Body of pancreas (tissue), 4 donors: ENCODE results near the gene LPAR2. TPM values are rescaled to one million over a fixed set of nuclear protein-coding genes. Genes with fewer than 3 reads are reported as not detected.

Source experiments
- ATAC-seq: fragments of 150-250 bp; one replicate; pipeline ENCODE4 v1.9.1; 2016
- DNase-seq, 4 donors: peaks; one replicate each; pipeline ENCODE4 v3.0.0-alpha.2; 2019
- H3K27ac ChIP-seq, 4 donors: fragments of 200-600 bp; sonication (generic); 1 replicate in 3 of 4; 2 replicates in 1 of 4; pipeline versions ENCODE4 v1.5.1 to v1.6.1; 2016 to 2019; ENCODE audit warnings: mild to moderate bottlenecking in 1 of 4, mixed read lengths in 1 of 4, moderate library complexity in 1 of 4
- H3K27me3 ChIP-seq, 2 donors: fragments of 200-600 bp; sonication (generic); one replicate each; pipeline ENCODE4 v1.6.0; 2016; ENCODE audit warnings: mild to moderate bottlenecking in 1 of 2
- H3K36me3 ChIP-seq, 2 donors: fragments of 200-600 bp; sonication (generic); replicated peaks in 1 of 2; 2 replicates each; pipeline ENCODE4 v1.5.1; 2016; ENCODE audit warnings: low read depth in 2 of 2; ENCODE audit not compliant: insufficient read depth in 1 of 2
- H3K4me1 ChIP-seq: fragments of 200-600 bp; sonication (generic); one replicate; pipeline ENCODE4 v1.6.0; 2016
- H3K4me3 ChIP-seq, 2 donors: fragments of 200-600 bp; sonication (generic); 1 replicate in 1 of 2; 2 replicates in 1 of 2; pipeline ENCODE4 v1.5.1; 2016 to 2019
- H3K9me3 ChIP-seq, 3 donors: fragments of 200-600 bp; sonication (generic); 1 replicate in 2 of 3; 2 replicates in 1 of 3; pipeline ENCODE4 v1.5.1; 2016
- CTCF ChIP-seq, 7 experiments: fragments of 450-650 bp in 4 of 7; fragments of 200-600 bp in 3 of 7; sonication (generic) in 3 of 7; IDR thresholded peaks; one replicate each; pipeline ENCODE4 v1.5.1; 2016 to 2019; ENCODE audit warnings: antibody characterized with exemption in 7 of 7
- POLR2A ChIP-seq, 3 donors: fragments of 450-650 bp; IDR thresholded peaks; one replicate each; pipeline ENCODE4 v1.6.1; 2016; ENCODE audit warnings: antibody characterized with exemption in 3 of 3, mild to moderate bottlenecking in 2 of 3
- WGBS, 2 donors: methylation state at CpG; one replicate each; pipeline ENCODE4 v1.1.5; 2017; 5-methylcytosine and 5-hydroxymethylcytosine counted together
- intact Hi-C: fragments of 100-400 bp; cut with DNase I; formaldehyde crosslinking; loops from one replicate; pipeline ENCODE4 v1.15.1; 2023
- total RNA-seq, 2 donors: library from RNA; depleted of rRNA; stranded (reverse); fragments of >200 nt; gene quantifications; one replicate each; pipeline ENCODE4 v1.1.0, GENCODE V29; 2016

The LPAR2 gene
- total RNA-seq, 2 donors from 2014 or later: 14.3 to 20.8 TPM

DNA sequence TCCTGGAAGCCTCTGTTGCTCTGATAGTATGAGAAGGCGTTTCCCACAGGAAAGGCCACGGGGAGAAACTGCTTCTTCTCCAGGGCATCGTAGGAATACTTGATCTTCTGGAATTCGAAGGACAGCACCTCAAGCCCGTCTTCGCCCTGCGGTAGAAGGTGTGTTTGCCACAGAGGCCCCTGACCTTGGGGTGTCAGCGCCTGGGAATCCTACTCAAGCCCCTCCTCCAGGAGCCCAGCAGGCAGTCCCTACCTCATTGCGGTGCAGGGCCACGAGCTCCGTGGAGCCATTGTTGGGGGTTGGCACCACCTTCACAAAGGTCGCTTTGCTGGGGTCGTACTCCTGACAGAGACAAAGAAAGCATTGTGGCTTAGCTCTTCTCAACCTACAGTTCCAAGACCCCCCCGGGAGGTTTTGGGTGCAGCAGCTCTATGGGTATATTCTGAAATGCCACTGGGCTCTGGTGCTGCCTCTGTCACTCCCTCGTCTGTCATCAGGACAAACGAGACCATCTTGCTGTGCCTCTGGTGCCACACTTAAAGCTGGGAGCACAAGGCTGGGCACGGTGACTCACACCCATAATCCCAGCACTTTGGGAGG lies 31.7 kb upstream of the LPAR2 start:
- intact Hi-C loops: no loop called here
- no peak for TF ChIP-seq CTCF (IDR thresholded peaks at IDR 0.05)
- no peak for TF ChIP-seq POLR2A (IDR thresholded peaks at IDR 0.05)
- Histone ChIP-seq H3K4me3 (no peak overlapping the region), H3K36me3 (peaks cover 24 to 29% of the 10 kb centered on the region in 2 donors), H3K9me3 (no peaks in the 10 kb centered on the region), H3K27me3 (no peaks in the 10 kb centered on the region), H3K4me1 (peaks cover 19% of the 10 kb centered on the region), H3K27ac (no peak overlapping the region)
- no peak for ATAC-seq
- no peak for DNase-seq
- 67 to 85% methylated on average over 8 to 17 of the region's 17 CpGs for WGBS, 2 donors

GRCh38 chr19:19657397-19657783 lies 29.4 kb upstream of the LPAR2 start:
- Histone ChIP-seq H3K27me3 (no peaks in the 10 kb centered on the region), H3K4me1 (peaks cover 13% of the 10 kb centered on the region), H3K4me3 (no peak overlapping the region), H3K27ac (no peak overlapping the region), H3K36me3 (peaks cover 44 to 51% of the 10 kb centered on the region in 2 donors), H3K9me3 (no peaks in the 10 kb centered on the region)
- intact Hi-C loops: no loop called here
- 92% methylated on average over 7 to 10 of the region's 10 CpGs for WGBS, 2 donors
- DNase-seq: no peak
- TF ChIP-seq POLR2A (IDR thresholded peaks at IDR 0.05) (no peak), CTCF (IDR thresholded peaks at IDR 0.05) (no peak)
- no peak for ATAC-seq

- no peak overlapping the region for H3K4me3 ChIP-seq
- no peak overlapping the region for H3K27ac ChIP-seq
- 96 to 98% methylated on average over 13 to 33 of the region's 33 CpGs for WGBS, 2 donors
- ATAC-seq: no peak
- no peak for DNase-seq
- H3K36me3 ChIP-seq: peaks cover 44 to 52% of the 10 kb centered on the region in 2 donors
- H3K9me3 ChIP-seq: no peaks in the 10 kb centered on the region
- H3K4me1 ChIP-seq: peaks cover 7% of the 10 kb centered on the region
- intact Hi-C loops: no loop called here
- no peaks in the 10 kb centered on the region for H3K27me3 ChIP-seq
- TF ChIP-seq CTCF (IDR thresholded peaks at IDR 0.05) (no peak), POLR2A (IDR thresholded peaks at IDR 0.05) (no peak)
Measured at GRCh38 chr19:19656451-19657396, 28.7 kb upstream of the LPAR2 start.

DNA sequence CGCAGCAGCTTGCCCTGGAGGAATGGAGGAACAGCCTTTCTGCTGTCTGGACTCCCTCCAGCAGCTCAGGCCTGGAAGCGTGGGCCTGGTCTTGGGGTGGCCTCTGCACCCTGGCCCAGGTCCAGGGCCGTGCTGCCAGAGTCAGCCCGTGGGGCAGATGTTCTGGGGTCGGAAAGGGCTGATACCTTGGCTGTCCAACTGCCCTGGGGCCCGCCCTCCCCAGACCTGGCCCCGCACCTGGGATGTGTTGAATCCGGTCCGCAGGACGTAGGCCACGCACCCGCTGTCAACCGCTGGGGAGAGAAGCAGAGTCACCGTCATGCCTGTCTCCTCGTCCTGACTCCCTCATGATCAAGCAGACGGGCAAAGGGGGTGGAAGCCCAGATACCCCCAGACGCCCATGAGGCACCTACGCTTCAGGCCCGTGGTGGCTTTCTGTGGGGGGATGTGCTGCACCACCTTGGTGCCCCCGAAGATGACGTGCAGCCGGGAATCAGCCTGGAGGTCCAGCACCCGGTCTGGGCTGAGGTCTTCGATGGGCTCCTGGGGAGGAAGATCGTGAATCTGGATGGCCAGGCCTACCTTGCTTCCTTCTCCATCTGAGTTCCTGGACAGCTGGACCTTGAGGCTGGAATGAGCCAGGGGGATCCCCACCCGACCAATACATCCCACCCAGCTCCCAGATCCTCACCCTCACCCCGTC lies 27.8 kb upstream of the LPAR2 start:
- no peaks in the 10 kb centered on the region for H3K4me1 ChIP-seq
- TF ChIP-seq CTCF (IDR thresholded peaks at IDR 0.05) (no peak), POLR2A (IDR thresholded peaks at IDR 0.05) (no peak)
- no peak overlapping the region for H3K4me3 ChIP-seq
- intact Hi-C loops: no loop called here
- H3K27ac ChIP-seq: no peak overlapping the region
- 89 to 92% methylated on average over 12 to 23 of the region's 27 CpGs for WGBS, 2 donors
- ATAC-seq (no peak), DNase-seq (no peak)
- H3K36me3 ChIP-seq: peaks cover 44 to 60% of the 10 kb centered on the region in 2 donors
- no peaks in the 10 kb centered on the region for H3K27me3 ChIP-seq
- no peaks in the 10 kb centered on the region for H3K9me3 ChIP-seq
